H9 (cell line): ENCODE data around the gene SZT2. TPM values are rescaled to one million over a fixed set of nuclear protein-coding genes. Genes with fewer than 3 reads are reported as not detected.
"Not testable (repeated sequence)": the region's sequence is repeated elsewhere in the genome, so short reads cannot be mapped to it uniquely, and the experiment has no call there.

ENCODE experiments used
- DNase-seq: peaks from one replicate; pipeline ENCODE4 v3.0.0-alpha.2; 2017
- H2AFZ ChIP-seq: one replicate; pipeline ENCODE4 v1.6.1; 2013; ENCODE audit warnings: mild to moderate bottlenecking, low read length, control low read depth, moderate library complexity
- H2AK5ac ChIP-seq: 2 replicates; pipeline ENCODE4 v1.6.1; 2013; ENCODE audit warnings: low read length, control low read depth, mixed read lengths; ENCODE audit not compliant: insufficient read length
- H2BK120ac ChIP-seq: one replicate; pipeline ENCODE4 v1.6.1; 2013; ENCODE audit warnings: low read depth, mild to moderate bottlenecking, low read length, control low read depth, inconsistent platforms; ENCODE audit not compliant: poor library complexity, severe bottlenecking
- H2BK12ac ChIP-seq: 2 replicates; pipeline ENCODE4 v1.6.1; 2013; ENCODE audit warnings: low read length, control low read depth, mixed read lengths, low read depth; ENCODE audit not compliant: insufficient read length
- H2BK15ac ChIP-seq: 2 replicates; pipeline ENCODE4 v1.6.1; 2013; ENCODE audit warnings: low read depth, low read length, control low read depth
- H2BK20ac ChIP-seq: one replicate; pipeline ENCODE4 v1.6.1; 2013; ENCODE audit warnings: low read depth, mild to moderate bottlenecking, low read length, control low read depth, inconsistent platforms; ENCODE audit not compliant: poor library complexity, severe bottlenecking
- H2BK5ac ChIP-seq: 2 replicates; pipeline ENCODE4 v1.6.1; 2013; ENCODE audit warnings: low read length, control low read depth, mixed read lengths; ENCODE audit not compliant: insufficient read length
- H3K14ac ChIP-seq: 2 replicates; pipeline ENCODE4 v1.6.1; 2013; ENCODE audit warnings: low read length, control low read depth; ENCODE audit not compliant: insufficient read depth
- H3K18ac ChIP-seq: 2 replicates; pipeline ENCODE4 v1.6.1; 2013; ENCODE audit warnings: low read depth, mild to moderate bottlenecking, mixed read lengths, low read length, control low read depth; ENCODE audit not compliant: insufficient read length
- H3K23ac ChIP-seq: 2 replicates; pipeline ENCODE4 v1.6.1; 2013; ENCODE audit warnings: low read length, control low read depth, mixed read lengths, low read depth; ENCODE audit not compliant: insufficient read length
- H3K23me2 ChIP-seq: 2 replicates; pipeline ENCODE4 v1.6.1; 2013; ENCODE audit warnings: low read depth, mild to moderate bottlenecking, mixed read lengths, low read length, control low read depth; ENCODE audit not compliant: insufficient read length, poor library complexity, severe bottlenecking
- H3K27ac ChIP-seq: 2 replicates; pipeline ENCODE4 v1.5.1; 2013; ENCODE audit warnings: low read length, control low read depth, mixed read lengths, low read depth; ENCODE audit not compliant: insufficient read length
- H3K27me3 ChIP-seq: 2 replicates; pipeline ENCODE4 v1.6.1; 2013; ENCODE audit warnings: low read length, control low read depth, inconsistent platforms; ENCODE audit not compliant: insufficient read depth
- H3K4ac ChIP-seq: 2 replicates; pipeline ENCODE4 v1.6.1; 2013; ENCODE audit warnings: low read depth, mild to moderate bottlenecking, control low read depth, inconsistent platforms, low read length, moderate library complexity
- H3K4me1 ChIP-seq: 2 replicates; pipeline ENCODE4 v1.6.1; 2013; ENCODE audit warnings: low read length, control low read depth, inconsistent platforms; ENCODE audit not compliant: insufficient read depth
- H3K4me2 ChIP-seq: 2 replicates; pipeline ENCODE4 v1.6.1; 2013; ENCODE audit warnings: low read length, control low read depth, mixed read lengths; ENCODE audit not compliant: insufficient read length, insufficient read depth
- H3K56ac ChIP-seq: 2 replicates; pipeline ENCODE4 v1.6.1; 2013; ENCODE audit warnings: low read depth, mild to moderate bottlenecking, mixed read lengths, low read length, control low read depth; ENCODE audit not compliant: insufficient read length
- H3K79me1 ChIP-seq: 2 replicates; pipeline ENCODE4 v1.6.1; 2013; ENCODE audit warnings: low read depth, mild to moderate bottlenecking, moderate library complexity, low read length, control low read depth, inconsistent platforms; ENCODE audit not compliant: insufficient read depth, poor library complexity, severe bottlenecking
- H3K79me2 ChIP-seq: 2 replicates; pipeline ENCODE4 v1.6.1; 2013; ENCODE audit warnings: low read length, control low read depth, inconsistent platforms; ENCODE audit not compliant: insufficient read depth
- H3K9ac ChIP-seq: 2 replicates; pipeline ENCODE4 v1.6.1; 2013; ENCODE audit warnings: low read length, control low read depth, mixed read lengths; ENCODE audit not compliant: insufficient read length; ENCODE audit errors: extremely low read depth
- H3K9me3 ChIP-seq: one replicate; pipeline ENCODE4 v1.6.1; 2013; ENCODE audit warnings: low read depth, low read length, inconsistent platforms; ENCODE audit not compliant: control insufficient read depth
- H3T11ph ChIP-seq: one replicate; pipeline ENCODE4 v1.6.1; 2013; ENCODE audit warnings: mild to moderate bottlenecking, low read length, control low read depth, inconsistent platforms
- H4K20me1 ChIP-seq: one replicate; pipeline ENCODE4 v1.6.1; 2013; ENCODE audit not compliant: control insufficient read depth, insufficient read length, insufficient read depth
- H4K5ac ChIP-seq: 2 replicates; pipeline ENCODE4 v1.6.1; 2013; ENCODE audit warnings: low read depth, mild to moderate bottlenecking, mixed read lengths, low read length, control low read depth; ENCODE audit not compliant: insufficient read length
- H4K8ac ChIP-seq: replicated peaks from 2 replicates; pipeline ENCODE4 v1.6.1; 2013; ENCODE audit warnings: low read length, control low read depth, mixed read lengths, low read depth; ENCODE audit not compliant: insufficient read length
- H4K91ac ChIP-seq: 2 replicates; pipeline ENCODE4 v1.6.1; 2013; ENCODE audit warnings: low read depth, mild to moderate bottlenecking, moderate library complexity, mixed read lengths, low read length, control low read depth; ENCODE audit not compliant: insufficient read length
- H3K27ac Mint-ChIP-seq, 3 experiments: 2 replicates in 2 of 3; 3 replicates in 1 of 3; pipeline ENCODE4 v1.8.0; 2020 to 2021; ENCODE audit warnings: mixed read lengths in 3 of 3, mild to moderate bottlenecking in 1 of 3, moderate library complexity in 1 of 3
- H3K27me3 Mint-ChIP-seq: 2 replicates; pipeline ENCODE4 v1.8.0; 2021; ENCODE audit warnings: low read depth, mild to moderate bottlenecking, moderate library complexity, mixed read lengths
- H3K36me3 Mint-ChIP-seq, 3 experiments: 2 replicates in 2 of 3; 3 replicates in 1 of 3; pipeline ENCODE4 v1.8.0; 2020 to 2021; ENCODE audit warnings: low read depth in 3 of 3, mixed read lengths in 3 of 3; ENCODE audit not compliant: insufficient read depth in 1 of 3
- H3K4me1 Mint-ChIP-seq, 2 experiments: 2 replicates each; pipeline ENCODE4 v1.8.0; 2020; ENCODE audit warnings: mixed read lengths in 2 of 2
- H3K4me3 Mint-ChIP-seq, 2 experiments: 2 replicates in 1 of 2; 3 replicates in 1 of 2; pipeline ENCODE4 v1.8.0; 2020 to 2021; ENCODE audit warnings: mild to moderate bottlenecking in 2 of 2, mixed read lengths in 2 of 2, moderate library complexity in 1 of 2
- H3K9me3 Mint-ChIP-seq, 2 experiments: 2 replicates in 1 of 2; 3 replicates in 1 of 2; pipeline ENCODE4 v1.8.0; 2020; ENCODE audit warnings: mild to moderate bottlenecking in 2 of 2, mixed read lengths in 2 of 2, moderate library complexity in 1 of 2
- CTCF ChIP-seq: fragments of 200-600 bp; sonication (generic); conservative IDR thresholded peaks from 3 replicates; pipeline ENCODE4 v1.8.0; 2021; ENCODE audit warnings: antibody characterized with exemption, mild to moderate bottlenecking
- WGBS: extraction: QIAGEN DNeasy Blood & Tissue Kit; methylation state at CpG from one replicate; pipeline ENCODE4 v1.1.7; 2013; ENCODE audit warnings: missing lambda C conversion rate, low lambda C conversion rate, mixed read lengths; ENCODE audit not compliant: insufficient read length; ENCODE audit errors: extremely low coverage; 5-methylcytosine and 5-hydroxymethylcytosine counted together
- total RNA-seq: library from RNA; stranded (reverse); gene quantifications from 2 replicates; pipeline ENCODE4 v1.2.1, GENCODE V29; 2021

SZT2 gene
- total RNA-seq, 1 experiment from 2014 or later = 16.8 TPM

- peaks cover 7 to 36% (median 15%) of the 10 kb centered on the region in 3 experiments; a peak in 6 of 7 replicates for H3K36me3 Mint-ChIP-seq
- Histone ChIP-seq H3K27ac (no peak overlapping the region), H2BK20ac (no peak overlapping the region), H4K91ac (no peak overlapping the region), H2BK15ac (no peak overlapping the region), H3K4me2 (no peak overlapping the region), H4K20me1 (no peaks in the 10 kb centered on the region), H3K79me2 (no peaks in the 10 kb centered on the region), H3K14ac (no peak overlapping the region), H2BK120ac (no peak overlapping the region), H3K56ac (no peak overlapping the region), H3K9ac (no peak overlapping the region), H3T11ph (no peak overlapping the region), H3K4me1 (no peaks in the 10 kb centered on the region), H3K79me1 (no peaks in the 10 kb centered on the region), H2BK12ac (no peak overlapping the region), H3K23me2 (no peaks in the 10 kb centered on the region), H3K9me3 (no peaks in the 10 kb centered on the region), H2BK5ac (no peak overlapping the region), H2AFZ (no peak overlapping the region), H3K23ac (no peak overlapping the region), H2AK5ac (no peak overlapping the region), H3K4ac (no peak overlapping the region), H3K27me3 (no peaks in the 10 kb centered on the region), H3K18ac (no peak overlapping the region), H4K5ac (no peak overlapping the region), H4K8ac (no peak overlapping the region)
- WGBS = no CpG with 5 or more reads among the region's 3 CpGs
- no peaks in the 10 kb centered on the region for H3K4me1 Mint-ChIP-seq
- no peak for TF ChIP-seq CTCF
- no peak overlapping the region for H3K4me3 Mint-ChIP-seq
- no peaks in the 10 kb centered on the region for H3K27me3 Mint-ChIP-seq
- H3K9me3 Mint-ChIP-seq = peaks cover 0 to 2% of the 10 kb centered on the region in 2 experiments; a peak in 1 of 5 replicates
- H3K27ac Mint-ChIP-seq = no peak overlapping the region; a peak in 1 of 7 replicates
- no peak for DNase-seq
Observed at GRCh38 chr1:43410571-43410970, 20.9 kb downstream of the SZT2 start.

- not testable (repeated sequence) for H3K4ac ChIP-seq, H3K27ac Mint-ChIP-seq, H4K91ac ChIP-seq, H3K79me2 ChIP-seq, H2AFZ ChIP-seq, H2BK120ac ChIP-seq, H3K9ac ChIP-seq, H2AK5ac ChIP-seq, H4K20me1 ChIP-seq, H3K4me3 Mint-ChIP-seq, H3T11ph ChIP-seq, DNase-seq, H3K79me1 ChIP-seq, H2BK20ac ChIP-seq, H4K5ac ChIP-seq, H3K56ac ChIP-seq, H3K14ac ChIP-seq, H3K4me1 ChIP-seq, H3K4me2 ChIP-seq, H3K4me1 Mint-ChIP-seq, H3K9me3 Mint-ChIP-seq, H2BK12ac ChIP-seq, H3K23ac ChIP-seq, H3K9me3 ChIP-seq, H3K27me3 ChIP-seq, H4K8ac ChIP-seq, H3K23me2 ChIP-seq, H3K27me3 Mint-ChIP-seq, H3K18ac ChIP-seq, H3K27ac ChIP-seq, H2BK5ac ChIP-seq, H2BK15ac ChIP-seq
- no CpG with 5 or more reads among the region's 1 CpG for WGBS
- peaks cover 4 to 22% (median 4%) of the 10 kb centered on the region in 3 experiments; a peak in 5 of 7 replicates for H3K36me3 Mint-ChIP-seq
Observed at GRCh38 chr1:43413426-43413825, 23.7 kb downstream of the SZT2 start.
